ENCODE results near the gene MAGI1.

The MAGI1 gene

DNA sequence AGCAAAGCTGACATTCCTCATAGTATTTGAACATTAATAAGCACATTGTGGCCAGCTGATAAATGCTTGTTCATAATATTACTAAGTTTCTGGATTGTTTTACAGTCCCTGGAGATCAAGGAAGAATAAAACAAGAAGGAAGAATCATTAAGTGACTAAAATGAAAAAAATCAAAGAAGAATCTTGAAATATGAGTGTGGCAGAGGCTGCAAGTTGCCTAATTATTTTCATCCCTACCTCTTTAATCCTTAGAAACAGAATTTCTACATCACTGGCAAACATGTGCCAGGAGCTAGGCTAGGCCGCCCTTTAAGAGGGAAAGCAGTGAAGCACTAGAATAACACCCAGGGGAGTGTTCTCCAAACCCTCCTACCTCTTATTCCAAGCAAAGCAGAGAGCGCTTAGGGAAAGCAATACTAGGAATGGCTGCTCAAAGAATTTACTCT is 98.9 kb downstream of the MAGI1 start:
- DNase-seq, result no peak

DNA sequence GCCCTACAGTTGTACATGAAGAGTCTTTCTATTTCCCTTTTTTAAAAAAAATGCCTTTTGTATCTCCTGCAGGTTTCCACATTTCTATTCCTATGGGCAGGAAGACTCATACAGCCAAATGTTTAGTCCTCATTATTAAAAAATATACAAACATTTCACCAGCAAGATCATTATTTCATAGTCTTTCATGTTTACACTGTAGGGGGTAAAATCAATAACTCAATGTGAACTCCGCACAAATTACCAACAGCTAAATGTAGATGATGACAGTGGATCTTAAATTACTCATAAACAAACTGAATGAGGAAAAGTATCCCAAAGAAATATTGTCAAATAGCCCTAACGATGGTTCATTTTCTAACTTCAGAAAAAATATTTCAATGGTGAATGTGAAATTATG is 99.5 kb downstream of the MAGI1 start:
- no peak for DNase-seq

DNA sequence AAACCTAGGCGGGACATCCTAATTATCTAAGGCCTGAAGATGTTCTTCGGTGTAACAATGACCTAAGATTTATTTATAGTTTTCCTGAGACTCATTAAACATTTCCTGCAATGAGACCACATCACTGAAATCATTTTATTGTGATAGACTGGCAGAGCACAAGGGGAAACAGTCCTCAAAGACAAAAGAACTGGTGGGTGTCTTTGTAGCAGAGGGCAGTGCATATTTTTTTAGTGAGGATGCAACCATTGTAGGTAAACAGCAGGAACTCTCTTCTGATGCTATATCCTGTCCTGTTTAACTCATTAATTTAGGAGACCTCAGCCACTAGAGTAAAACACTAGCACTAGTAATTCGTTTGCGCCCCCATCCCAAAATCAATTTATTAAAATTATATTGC is 100.0 kb downstream of the MAGI1 start:
- no peak for DNase-seq

DNA sequence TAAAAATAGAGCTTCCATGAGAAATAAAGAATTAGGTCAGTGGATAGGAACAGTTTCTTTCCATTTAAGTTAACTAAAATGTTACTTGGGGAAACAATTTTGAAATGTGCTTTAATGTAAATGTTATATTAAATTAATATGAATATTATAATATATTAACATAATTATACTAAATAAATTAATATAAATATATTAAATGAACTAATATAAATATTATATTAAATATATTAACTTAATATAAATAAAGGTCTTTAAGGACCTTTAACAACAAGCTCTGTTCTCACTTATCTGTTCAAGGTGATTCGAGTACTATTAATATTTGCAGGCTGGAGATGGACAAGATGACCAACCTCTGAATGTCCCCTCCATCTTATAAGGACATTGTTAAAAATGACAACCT is 100.6 kb downstream of the MAGI1 start:
- DNase-seq, result no peak

DNA sequence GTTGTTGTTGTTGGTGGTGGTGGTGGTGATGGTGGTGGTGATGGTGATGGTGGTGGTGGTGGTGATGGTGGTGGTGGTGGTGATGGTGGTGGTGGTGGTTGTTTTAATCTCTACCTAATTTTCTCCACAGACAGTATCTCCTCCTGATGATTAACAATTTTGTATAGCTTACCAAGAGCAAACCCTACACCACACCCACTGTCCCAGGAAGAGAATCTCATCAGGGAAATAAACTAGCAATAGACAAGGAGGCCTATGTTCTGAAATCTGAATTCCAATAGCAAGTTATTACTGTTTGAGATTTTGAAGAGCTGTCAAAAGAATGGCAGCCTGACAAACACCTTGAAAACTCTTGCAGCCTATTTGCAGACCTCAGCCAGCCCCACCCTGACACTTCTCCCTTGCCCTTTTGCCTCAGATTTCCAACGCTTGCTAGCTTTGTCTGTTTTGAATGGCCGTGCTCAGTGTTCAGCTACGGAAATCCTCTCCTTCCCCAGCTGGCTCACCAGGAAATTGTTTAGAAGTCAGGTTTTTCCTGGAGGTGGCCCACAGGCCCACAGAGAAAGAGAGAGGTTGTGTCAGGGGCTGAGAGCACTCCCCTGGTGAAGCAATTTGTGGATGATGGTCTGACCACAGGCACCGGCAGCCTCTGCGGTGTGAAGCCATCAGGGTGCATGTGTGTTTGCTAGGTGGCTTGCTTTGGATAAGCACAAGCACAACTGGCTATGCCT is 101.6 kb downstream of the MAGI1 start:
- no peak for DNase-seq

DNA sequence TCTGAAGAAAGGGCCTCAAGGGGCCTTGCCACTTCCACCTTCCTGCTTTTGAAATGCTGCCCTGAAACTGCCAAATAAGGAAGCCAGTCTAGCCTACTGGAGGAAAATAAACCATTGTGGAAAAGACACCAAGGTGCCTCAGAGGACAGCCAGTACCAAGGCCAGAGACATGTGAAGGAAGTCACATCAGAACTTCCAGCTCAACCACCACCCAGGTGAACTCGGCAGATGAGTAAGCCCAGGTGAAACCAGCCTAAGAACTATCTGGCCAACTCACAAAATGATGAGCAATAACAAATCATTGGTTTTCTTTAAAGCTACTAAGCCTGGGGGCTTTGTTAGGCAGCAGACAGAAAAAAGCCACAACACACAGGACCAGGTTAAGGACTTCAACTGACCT is 103.0 kb downstream of the MAGI1 start:
- no peak for DNase-seq

DNA sequence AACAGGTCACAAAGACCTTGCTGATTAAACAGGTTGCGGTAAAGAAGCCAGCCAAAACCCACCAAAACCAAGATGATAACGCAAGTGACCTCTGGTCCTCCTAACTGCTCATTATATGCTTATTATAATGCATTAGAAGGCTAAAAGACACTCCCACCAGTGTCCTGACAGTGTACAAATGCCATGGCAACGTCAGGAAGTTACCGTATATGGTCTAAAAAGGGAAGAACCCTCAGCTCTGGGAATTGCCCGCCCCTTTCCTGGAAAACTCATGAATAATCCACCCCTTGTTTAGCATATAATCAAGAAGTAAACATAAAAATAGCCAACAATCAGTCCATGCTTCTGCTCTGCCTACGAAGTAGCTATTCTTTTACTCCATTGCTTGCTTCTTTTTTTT is 108.1 kb downstream of the MAGI1 start:
- no peak for DNase-seq

DNA sequence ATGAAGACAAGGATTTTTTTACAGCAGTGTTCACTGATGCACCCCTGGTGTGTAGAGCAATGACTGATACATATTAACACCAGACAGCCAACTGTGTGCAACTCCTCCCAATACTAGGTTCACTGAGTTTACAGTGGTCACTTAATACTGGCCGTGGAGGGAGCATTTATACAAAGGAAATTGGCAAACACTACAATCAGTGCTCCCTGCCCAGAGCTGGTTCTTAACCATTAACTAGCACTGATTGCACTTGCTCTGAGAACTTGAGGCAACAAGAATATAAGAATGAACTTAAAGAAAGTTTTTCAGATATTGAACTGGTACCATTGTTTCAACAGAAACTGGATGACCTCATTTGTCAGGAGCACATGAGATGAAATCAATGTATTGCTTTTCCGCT is 110.6 kb downstream of the MAGI1 start:
- no peak for DNase-seq

DNA sequence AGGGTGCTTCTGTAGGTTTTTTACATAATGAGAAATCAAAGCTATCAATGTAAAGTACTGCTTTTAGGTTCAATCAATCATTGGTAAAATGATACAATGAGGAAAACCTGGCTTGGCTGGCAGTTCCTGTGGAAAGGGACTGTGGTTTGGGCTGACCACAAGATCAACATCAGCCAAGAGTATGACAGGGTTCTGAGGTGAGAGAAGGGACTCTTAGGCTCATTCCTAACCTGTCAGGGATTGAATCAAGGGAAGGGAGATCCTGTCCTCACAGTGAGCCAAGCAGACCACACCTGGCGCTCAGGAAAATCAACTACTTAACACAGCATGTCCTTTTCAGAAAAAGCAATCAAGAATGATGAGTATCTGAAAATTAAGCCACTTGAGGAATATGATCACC is 111.1 kb downstream of the MAGI1 start:
- DNase-seq, result no peak

DNA sequence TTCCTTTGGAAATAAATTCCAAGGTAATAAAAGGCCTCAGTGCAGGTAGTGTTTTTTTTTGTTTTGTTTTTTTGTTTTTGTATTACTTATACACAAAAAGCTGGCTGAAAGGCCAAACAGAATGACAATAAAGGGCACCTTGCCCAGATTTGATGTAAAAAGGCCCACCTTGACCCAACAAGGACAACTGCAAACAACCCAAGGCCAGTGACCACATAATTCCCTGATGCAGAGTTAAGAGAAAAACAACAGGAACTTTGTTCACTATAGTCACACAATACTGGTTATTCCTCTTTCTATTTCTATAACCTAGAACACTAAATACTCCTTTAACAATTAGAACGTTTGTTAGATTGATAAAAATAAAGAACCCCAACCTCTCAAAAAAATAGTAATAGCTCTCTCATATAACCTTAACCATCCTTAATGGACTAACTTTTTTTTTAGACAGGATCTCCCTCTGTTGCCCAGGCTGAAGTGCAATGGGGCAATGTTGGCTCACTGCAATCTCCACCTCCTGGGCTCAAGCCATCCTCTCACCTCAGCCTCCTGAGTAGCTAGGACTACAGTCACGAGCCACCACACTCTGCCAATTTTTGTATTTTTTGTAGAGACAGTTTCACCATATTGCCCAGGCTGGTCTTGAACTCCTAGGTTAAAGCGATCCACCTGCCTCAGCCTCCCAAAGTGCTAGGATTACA is 113.3 kb downstream of the MAGI1 start:
- no peak for DNase-seq

DNA sequence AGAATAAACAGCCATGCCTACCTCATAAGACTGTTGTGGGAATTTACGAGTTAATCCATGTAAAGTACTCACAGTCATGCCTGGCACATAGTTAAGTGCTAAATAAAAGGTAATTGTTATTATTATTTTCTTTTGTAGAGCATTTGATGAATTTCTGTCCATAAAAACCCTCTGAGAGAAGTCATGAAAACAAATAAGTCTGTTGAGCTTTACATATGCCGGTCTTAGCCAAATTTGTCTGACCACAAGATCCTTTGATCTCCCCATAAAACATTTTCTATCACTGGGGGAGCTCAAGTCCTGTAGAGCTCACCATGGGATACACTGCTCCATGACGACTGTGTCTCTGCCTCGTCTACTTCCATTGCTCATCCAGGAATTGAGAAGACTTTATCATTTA is 114.0 kb downstream of the MAGI1 start:
- DNase-seq, result no peak

DNA sequence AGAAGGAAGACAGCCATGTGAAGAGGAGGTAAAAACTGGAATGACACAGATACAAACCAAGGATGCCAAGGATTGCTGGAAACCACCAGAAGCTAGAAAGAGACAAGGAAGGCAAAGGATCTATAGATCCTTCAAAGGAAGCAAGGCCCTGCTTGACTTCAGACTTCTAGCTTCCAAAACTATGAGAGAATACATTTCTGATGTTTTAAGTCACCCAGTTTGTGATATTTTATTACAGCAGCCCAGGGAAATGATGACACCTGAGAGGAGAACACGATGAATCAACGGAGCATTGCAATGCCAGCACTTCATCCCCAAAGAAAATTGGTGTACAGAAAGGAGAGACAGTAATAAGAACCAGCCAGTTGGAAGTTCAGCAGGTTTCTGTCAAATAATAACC is 116.3 kb downstream of the MAGI1 start:
- no peak for DNase-seq

DNA sequence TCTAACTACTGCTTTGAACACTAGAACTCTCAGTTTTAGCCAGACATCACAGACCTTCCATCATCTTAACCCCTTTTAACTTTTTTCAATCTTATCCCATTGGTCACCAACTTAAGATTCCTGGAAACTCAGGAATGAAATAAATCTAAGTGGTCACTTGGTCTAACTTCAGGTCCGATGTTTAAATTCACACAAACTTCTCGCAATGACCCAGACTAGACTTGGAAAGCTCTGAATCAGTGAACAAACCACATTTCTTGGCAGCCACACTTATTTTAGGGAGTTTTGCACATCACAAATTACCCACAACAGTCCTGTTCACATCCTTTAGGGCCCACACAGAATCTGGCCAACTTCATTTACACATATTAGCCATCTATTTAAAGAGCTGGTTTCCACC is 118.9 kb downstream of the MAGI1 start:
- no peak for DNase-seq

DNA sequence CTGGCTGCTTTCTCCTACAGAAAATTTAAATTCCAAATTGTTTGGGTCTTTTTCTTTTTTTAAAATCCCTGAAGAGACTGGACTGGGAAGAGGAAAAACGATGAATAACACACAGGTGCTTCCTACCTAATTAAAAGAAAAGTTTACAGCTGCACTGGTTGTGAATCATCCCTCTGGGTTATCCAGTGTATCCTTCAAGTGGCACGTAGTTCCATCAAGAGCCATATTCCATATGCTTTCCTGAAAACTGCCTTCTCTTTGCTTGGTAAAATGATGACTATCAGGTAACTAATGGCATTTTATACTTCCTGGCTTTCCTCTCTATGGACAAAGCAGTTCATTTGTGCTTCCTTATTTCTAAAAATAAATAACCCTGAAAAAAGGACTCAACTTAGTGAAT is 123.2 kb downstream of the MAGI1 start:
- DNase-seq, result no peak

DNA sequence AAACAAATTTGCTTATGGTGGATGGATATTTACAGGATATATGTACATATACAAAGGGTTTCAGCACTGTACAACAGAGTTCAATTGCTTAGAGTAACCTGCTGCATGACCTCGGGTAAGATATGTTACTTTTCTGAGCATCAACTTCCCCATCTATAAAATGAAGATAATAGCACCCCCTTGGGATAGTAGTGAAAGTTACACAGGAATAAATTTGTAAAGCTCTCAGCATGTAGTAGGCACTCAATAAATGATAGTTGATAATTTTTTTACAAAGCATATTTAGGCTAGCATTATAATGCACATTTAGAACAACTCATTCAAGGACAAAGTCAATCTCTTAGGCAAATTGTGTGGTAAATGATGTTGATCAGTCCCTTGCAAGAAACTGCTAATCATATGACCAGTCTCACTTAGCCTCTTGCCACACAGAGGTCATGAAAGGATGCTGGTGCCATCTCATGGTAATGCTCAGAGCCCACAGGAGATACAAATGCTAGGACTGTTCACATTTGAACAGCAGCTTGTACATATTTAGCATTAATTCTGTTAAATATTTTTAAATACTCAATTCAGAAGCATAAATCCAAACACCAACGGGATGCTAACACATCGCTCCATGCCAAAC is 123.9 kb downstream of the MAGI1 start:
- DNase-seq, result no peak

DNA sequence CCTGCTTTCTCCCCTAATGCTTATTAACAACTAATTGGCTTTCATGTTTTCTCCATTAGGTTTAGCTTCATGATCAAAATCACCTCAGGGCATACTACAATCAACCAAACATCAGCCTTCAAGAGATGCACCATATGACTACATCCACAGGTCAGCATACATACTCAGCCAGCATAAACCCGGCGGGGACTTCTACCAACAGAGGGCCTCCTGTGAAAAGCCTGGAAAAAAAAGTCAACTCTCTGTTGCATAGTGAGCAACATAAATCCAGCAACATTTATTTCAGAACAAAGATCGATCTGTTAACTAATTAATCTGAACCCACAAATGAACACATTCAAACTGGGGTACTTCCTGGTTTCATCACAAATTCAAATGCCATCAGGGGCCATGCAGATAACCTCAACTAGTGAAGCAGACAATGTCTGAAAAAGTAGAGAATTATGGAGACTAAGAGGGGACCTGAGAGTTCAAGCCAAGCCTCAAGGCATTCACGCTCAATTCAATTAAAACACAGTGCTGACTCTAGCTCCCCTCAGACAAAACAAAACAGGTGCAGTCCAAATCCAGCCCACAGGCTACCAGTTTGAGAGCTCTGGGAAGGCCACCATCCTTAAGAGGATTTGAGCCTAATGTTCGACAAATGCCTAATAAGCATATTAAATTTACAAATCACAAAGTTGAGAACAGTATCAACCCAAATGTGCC is 124.5 kb downstream of the MAGI1 start:
- DNase-seq, result no peak

DNA sequence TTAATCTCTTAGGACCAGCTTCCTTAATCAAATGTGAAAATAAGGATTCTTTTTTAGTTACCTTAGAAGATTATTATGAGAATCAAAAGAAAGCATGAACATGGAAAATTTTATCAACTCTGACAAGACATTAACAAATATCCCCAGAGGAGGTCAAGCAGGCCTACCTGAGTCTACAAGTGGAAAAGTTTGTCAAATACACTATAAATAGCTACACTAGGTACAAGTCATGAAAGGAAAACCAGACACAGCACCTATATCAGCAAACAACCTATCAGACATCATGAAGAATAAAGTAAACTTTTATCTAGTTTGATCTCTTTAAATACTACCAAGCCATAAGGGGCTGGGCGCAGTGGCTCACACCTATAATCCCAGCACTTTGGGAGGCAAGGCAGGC is 126.1 kb downstream of the MAGI1 start:
- no peak for DNase-seq

DNA sequence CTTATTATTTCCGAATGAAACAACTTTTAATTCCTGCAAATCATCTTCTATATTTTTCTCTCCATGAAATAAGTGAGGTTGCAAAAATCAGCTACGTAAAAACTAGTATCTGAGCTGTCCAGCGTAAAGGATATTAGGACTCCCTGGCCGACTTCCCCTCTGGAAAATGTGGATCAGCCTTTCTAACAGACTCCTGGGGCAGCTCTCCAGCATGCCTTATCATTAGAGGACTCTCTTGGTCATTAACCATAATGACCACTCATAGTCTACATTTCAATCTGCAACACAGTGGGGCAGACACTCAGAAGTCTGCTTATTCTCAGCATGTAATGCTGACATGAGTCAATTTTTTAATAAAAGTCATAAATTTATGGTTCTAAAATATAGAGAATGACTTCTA is 130.1 kb downstream of the MAGI1 start:
- no peak for DNase-seq

DNA sequence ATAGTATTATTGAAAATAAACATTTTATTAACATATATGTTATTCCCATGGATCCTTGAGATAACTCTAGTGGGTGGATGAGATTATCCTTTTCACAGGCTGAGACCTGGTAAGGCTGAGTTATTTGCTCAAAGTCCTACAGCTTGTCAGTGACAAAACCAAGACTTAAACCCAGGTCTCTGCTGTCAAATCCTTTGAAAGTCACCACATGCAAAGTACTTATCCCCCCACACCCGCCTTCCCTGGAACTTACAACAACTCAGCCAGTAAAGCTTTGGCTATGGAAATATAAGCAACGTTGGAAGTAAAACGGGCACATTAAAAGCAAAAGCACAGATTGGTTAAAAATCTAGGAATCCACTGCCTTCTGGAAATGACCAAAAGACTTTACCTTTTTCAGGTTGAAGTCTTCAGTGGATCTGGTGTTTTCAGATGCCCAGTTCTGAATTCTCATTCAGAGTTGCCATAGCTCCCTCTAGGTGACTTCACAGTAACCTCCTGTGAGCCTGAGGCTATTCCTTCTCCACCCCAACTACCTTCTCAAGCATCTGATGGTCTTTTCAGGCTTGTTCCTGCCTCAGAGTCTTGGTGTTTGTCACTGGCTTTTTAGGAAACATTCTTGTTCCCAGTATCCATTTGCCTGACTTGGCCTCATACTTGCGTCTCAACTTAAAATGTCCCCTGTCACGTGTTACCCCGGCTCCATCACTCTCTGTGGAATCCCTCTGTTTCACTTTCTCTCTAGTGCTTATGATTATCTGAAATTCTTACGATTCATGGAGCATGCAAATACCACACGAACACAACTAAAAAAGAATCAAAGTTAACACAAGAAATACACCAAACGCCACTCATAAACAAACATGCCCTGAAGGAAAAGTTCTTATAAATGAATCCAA is 131.2 kb downstream of the MAGI1 start:
- DNase-seq, result no peak

DNA sequence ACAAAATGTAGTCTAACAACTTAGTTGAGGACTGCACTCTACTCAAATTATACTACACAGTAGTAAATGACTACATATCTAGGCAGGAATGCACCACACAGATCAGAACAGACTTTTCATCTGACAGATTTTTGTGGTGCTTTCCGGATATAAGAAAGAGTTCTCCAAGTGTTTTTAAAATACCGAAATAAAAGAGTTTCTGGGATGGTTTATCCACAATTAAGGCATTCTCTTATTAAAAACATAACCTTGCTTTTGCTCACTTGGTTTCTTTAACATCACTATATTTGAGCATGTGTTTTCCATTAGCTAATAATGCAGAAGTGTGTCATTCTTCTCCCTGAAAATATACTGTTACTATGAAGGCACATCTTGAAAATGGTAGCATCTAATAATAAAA is 132.9 kb downstream of the MAGI1 start:
- DNase-seq, result no peak

DNA sequence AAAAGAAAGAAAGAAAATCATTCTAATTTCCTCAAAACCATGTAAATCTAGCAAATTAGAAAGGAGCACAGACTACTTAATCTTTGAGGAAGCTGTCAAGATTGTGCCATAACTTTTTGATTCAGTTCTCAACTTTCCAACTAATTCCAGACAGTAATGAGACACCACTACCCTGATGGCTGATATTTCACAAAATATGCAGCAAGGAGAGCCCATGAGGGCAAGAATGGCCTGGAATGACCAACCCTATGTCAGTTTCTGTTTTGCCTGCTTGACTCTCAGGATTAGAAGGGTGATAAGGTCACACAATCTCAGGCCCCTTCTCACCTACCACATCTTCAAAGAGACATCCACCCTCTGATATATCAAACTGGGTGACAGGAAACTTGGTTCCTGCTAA is 134.7 kb downstream of the MAGI1 start:
- DNase-seq, result no peak

DNA sequence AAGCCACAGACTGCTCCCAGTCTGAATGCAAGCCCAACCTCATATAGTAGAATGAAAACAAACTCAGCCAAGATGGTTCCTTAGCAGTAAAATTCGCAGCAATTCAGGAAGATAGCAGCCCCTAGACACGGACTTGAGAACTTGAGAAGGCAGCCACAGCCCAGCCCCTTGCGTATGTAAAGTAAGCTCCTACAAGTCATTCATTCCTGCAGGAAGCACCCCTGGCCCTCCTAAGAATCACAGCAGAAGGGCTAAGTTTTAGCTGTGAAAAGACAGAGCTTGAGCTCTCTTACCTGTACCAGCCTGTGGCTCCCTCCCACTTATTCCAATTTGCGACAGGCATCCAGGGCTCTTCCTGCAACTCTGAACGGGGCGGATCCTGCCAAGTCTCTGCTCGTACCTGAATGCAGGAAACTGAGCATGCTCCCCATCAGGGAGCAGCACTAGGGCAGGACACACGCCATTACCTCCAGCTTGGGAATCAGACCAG is 136.4 kb downstream of the MAGI1 start:
- DNase-seq, result no peak

DNA sequence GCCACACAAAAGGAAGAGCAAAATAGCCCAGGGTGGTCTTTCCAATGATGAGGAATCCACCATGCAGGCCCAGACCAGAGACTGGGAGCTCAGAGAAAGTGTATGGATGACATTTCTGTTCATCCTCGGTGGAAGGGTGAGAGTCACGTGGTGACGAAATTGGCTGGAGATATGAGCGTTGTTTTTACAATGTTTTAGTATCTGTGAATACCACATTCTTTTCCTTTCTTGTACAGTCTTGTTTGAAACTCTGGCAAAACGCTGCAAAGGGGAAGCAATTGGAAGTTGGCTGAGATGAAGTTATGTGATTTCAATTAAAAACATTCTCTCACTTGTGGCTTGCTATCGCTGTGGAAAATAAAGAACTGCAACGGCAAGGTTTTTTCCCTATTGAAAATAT is 137.5 kb downstream of the MAGI1 start:
- no peak for DNase-seq
